ENCODE data around the gene NFILZ.

The NFILZ gene

GRCh38 chr19:8642561-8642960 is 12.1 kb downstream of the NFILZ start:
- no peak for DNase-seq (ENCODE audit: low read depth in 2 of 2)

DNA sequence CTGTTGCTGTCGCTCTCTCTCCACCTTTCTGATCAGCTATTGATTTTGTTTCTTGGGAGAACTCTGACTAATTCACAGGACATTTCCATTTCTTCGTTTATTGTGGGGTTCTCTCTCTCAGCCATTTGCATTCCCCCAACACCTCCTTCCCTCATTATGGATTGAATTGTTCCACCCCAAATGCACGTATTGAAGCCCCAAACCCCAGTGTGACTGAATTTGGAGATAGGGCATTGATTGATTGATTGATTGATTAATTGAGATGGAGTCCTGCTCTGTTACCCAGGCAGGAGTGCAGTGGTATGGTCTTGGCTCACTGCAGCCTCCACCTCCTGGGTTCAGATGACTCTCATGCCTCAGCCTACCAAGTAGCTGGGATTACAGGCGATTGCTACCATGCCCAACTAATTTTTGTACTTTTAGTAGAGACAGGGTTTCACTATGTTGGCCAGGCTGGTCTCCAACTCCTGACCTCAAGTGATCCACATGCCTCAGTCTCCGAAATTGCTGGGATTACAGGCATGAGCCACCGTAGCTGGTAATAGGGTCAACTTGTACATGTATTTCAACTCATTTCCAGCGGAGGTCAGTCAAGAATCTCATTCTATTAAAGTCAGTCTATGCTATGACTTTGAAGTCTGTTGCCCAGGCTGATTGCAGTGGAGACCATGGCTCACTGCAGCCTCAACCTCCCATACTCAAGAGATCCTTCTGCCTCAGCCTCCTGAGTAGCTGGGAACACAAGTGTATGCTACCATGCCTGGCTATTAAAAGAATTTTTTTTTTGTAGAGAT is 13.6 kb downstream of the NFILZ start:
- DNase-seq (ENCODE audit: low read depth in 2 of 2): no peak

GRCh38 chr19:8648240-8648639 is 17.8 kb downstream of the NFILZ start:
- DNase-seq (ENCODE audit: low read depth in 2 of 2): no peak

DNA sequence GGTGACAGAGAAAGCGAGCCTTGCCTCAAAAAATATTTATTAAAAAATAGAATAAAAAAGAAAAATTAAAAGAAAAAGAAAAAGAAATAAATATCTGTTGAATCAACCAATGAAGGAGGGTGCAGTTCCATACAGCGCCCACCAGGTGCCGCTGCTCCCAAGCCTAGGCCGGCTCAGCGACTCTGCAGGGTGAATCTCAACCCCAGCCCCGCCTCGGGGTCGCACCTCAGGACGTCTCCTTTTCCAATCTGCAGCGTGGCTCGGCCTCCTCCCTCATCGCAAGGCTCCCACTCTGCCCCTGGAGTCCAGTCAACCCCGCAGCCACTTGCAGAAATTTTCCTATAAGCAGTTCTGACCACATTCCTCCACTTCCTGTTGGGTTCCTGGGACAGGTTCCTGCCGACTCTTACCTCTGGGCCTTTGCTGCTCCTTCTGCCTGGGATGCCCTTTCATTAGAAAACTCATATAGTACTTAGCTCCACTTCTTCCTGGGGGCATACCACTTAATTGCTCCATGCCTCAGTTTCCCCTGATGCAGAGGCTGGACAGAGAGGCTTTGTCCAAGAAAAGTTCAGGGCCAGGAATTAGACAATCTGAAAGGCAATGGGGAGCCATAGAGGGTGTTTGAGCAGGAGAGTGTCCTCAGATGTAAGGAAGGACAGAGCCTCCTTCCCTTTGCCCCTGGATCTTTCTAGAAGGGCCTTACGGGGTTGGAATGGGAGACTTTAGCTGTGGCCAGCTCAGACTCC is 24.3 kb downstream of the NFILZ start:
- peak; percentile 41 to 54 for DNase-seq (ENCODE audit: low read depth in 2 of 2)

- no peak for DNase-seq (ENCODE audit: low read depth in 2 of 2)
Observed at GRCh38 chr19:8655340-8655709, 24.9 kb downstream of the NFILZ start.

- no peak for DNase-seq (ENCODE audit: low read depth in 2 of 2)
Observed at GRCh38 chr19:8657869-8658268, 27.4 kb downstream of the NFILZ start.

DNA sequence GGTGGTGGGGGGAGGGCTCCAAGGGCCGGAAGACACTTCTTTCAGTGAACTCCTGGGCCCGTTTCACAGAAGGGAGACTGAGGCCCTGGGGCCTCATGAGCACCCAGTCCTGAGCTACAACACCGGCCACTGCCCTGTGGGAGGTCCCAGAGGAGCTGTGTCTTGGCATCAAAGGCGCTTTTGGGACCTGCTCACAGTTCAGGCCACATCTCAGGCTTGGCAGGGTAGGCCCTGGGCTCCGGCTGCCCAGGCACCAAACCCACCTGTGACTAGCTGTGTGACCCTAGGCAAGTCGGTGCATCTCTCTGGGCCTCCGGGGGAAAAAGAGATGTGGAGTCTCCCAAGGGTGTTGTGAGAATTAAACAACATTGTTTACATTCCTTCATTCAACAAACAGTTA is 29.5 kb downstream of the NFILZ start:
- no peak for DNase-seq (ENCODE audit: low read depth in 2 of 2)

DNA sequence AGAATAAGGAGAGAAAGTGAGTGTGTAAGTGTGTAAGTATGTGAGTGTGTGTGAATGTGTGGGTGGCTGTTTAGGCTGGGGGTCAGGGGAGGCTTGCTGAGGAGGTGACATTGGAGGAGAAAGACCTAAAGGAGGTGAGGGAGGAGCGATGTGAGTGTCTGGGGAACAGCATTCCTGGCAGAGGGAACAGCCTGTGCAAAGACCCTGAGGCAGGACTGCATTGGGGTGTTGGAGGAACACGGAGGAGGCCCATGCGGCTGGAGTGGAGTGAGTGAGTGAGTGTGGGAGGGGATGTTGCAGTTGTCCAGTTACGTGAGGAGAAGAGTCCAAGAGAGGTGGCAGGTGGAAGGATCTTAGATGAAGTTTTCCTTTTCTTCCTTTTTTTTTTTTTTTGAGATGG is 31.8 kb downstream of the NFILZ start:
- no peak for DNase-seq (ENCODE audit: low read depth in 2 of 2)

- peak; percentile 2 to 37 for DNase-seq (ENCODE audit: low read depth in 2 of 2)
Observed at GRCh38 chr19:8663920-8664670, 33.7 kb downstream of the NFILZ start.

DNA sequence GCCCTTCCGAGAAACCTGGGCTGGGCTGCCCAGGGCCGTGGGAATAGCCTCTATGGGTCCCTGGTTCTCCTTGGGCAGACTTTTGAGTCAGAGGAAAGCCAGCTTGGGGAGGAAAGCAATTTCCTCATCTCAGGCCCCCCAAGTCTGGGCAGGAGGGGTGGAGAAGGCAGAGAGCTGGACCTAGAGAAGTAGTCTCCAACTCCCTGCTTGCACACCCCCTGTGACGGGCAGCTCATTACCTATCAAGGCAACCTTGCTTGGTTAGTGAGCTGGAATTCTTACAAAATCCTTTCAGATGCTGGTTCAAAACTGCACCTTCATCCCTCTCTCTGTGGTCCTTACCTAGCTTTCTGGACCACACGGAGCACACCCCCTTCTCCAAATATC is 34.2 kb downstream of the NFILZ start:
- no peak for DNase-seq (ENCODE audit: low read depth in 2 of 2)

DNA sequence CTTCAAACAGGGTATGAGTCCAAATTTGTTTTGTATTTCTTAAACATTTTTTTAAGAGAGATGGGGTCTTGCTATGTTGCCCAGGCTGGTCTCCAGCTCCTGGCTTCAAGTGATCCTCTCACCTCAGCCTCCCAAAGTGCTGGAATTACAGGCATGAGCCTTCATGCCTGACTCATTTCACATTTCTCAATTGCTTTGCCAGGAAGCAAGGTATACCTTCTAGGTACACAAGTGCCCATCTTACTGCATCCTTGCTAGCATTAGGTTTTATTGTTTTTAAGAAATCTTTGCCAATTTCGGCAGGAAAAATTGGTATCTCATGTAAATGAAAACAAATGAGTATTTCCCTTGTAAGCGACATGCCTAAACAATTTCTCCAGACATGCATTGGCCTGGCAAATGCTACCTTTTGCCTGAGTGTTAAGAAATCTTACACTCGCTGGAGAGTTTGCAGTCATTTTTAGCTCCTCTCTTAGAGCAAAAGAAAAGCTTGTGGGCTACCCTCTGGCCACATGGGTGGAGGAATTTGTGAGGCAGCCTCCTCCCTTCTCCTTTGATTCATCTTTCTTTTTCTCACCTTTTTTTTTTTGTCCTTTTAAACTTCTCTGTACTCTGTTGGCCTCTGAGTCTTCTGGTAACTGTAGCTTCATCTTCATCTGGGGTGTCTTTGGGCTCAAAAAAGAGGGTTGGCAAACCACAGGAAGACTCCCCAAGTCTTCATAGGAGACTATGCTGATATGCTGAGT is 35.2 kb downstream of the NFILZ start:
- no peak for DNase-seq (ENCODE audit: low read depth in 2 of 2)

- no peak for DNase-seq (ENCODE audit: low read depth in 2 of 2)
Observed at GRCh38 chr19:8666814-8667405, 36.5 kb downstream of the NFILZ start.

- DNase-seq (ENCODE audit: low read depth in 2 of 2): no peak
Observed at GRCh38 chr19:8673276-8673891, 43.0 kb downstream of the NFILZ start.

GRCh38 chr19:8675066-8675465 is 44.6 kb downstream of the NFILZ start:
- no peak for DNase-seq (ENCODE audit: low read depth in 2 of 2)

GRCh38 chr19:8678244-8678807 is 47.9 kb downstream of the NFILZ start:
- DNase-seq (ENCODE audit: low read depth in 2 of 2): no peak
